ENCODE data around the gene NFKB1. TPM values are rescaled to one million over a fixed set of nuclear protein-coding genes. Genes with fewer than 3 reads are reported as not detected.
"Not testable (repeated sequence)": the region's sequence is repeated elsewhere in the genome, so short reads cannot be mapped to it uniquely, and the experiment has no call there.

The NFKB1 gene
- total RNA-seq, 1 experiment from 2014 or later, result 70.9 TPM

GRCh38 chr4:102569200-102569599, 68.0 kb downstream of the NFKB1 start:
- Mint-ChIP-seq H3K4me1 (ENCODE audit: insufficient read depth, unreplicated experiment) (peaks cover 7% of the 10 kb centered on the region), H3K36me3 (ENCODE audit: insufficient read depth, unreplicated experiment) (peaks cover 34% of the 10 kb centered on the region), H3K9me3 (ENCODE audit: unreplicated experiment) (no peaks in the 10 kb centered on the region), H3K27me3 (ENCODE audit: insufficient read depth, unreplicated experiment) (no peaks in the 10 kb centered on the region), H3K4me3 (ENCODE audit: unreplicated experiment) (no peak overlapping the region), H3K27ac (ENCODE audit: low read depth, unreplicated experiment) (peak overlapping the region; percentile 25)
- DNase-seq (ENCODE audit: unreplicated experiment), result peak; percentile 25
- CTCF ChIA-PET, result interaction anchor here (0.8 to 1.7 kb wide), 3 partner anchors 26 to 69 kb away, joined by 3 to 6 read pairs (median 5); no protein-coding TSS in a partner anchor
- no peak for TF ChIP-seq CTCF (IDR thresholded peaks at IDR 0.05; ENCODE audit: unreplicated experiment)
- POLR2A ChIA-PET, result interaction anchor here (0.5 to 3.5 kb wide), 7 partner anchors 11 to 466 kb away, joined by 3 to 32 read pairs (median 4); partner anchors contain the start of genes NFKB1 and UBE2D3
- BruUV-seq (replicated peaks), result no TSS peak
- intact Hi-C loops (cut with micrococcal nuclease), result no loop called here

GRCh38 chr4:102570211-102570610, 69.1 kb downstream of the NFKB1 start:
- Mint-ChIP-seq H3K36me3 (ENCODE audit: insufficient read depth, unreplicated experiment) (peaks cover 34% of the 10 kb centered on the region), H3K4me1 (ENCODE audit: insufficient read depth, unreplicated experiment) (peaks cover 15% of the 10 kb centered on the region)
- H3K9me3 Mint-ChIP-seq (ENCODE audit: unreplicated experiment); DNase-seq (ENCODE audit: unreplicated experiment); intact Hi-C loops (cut with micrococcal nuclease); BruUV-seq (replicated peaks); H3K27ac Mint-ChIP-seq (ENCODE audit: low read depth, unreplicated experiment); H3K4me3 Mint-ChIP-seq (ENCODE audit: unreplicated experiment); H3K27me3 Mint-ChIP-seq (ENCODE audit: insufficient read depth, unreplicated experiment): not testable (repeated sequence)
- ChIA-PET CTCF (interaction anchor here (0.7 to 1.3 kb wide), 2 partner anchors 10 to 50 kb away, joined by 3 to 4 read pairs; no protein-coding TSS in a partner anchor), POLR2A (interaction anchor here (0.8 to 3.5 kb wide), 6 partner anchors 26 to 258 kb away, joined by 3 to 32 read pairs (median 4); partner anchors contain the start of genes NFKB1 and UBE2D3)

GRCh38 chr4:102572452-102572851, 71.3 kb downstream of the NFKB1 start:
- POLR2A ChIA-PET, result interaction anchor here (0.6 to 1.0 kb wide), 2 partner anchors 26 to 220 kb away, joined by 4 read pairs; no protein-coding TSS in a partner anchor
- no peaks in the 10 kb centered on the region for H3K9me3 Mint-ChIP-seq (ENCODE audit: unreplicated experiment)
- no peak for DNase-seq (ENCODE audit: unreplicated experiment)
- CTCF ChIA-PET, result no interaction called here
- H3K4me1 Mint-ChIP-seq (ENCODE audit: insufficient read depth, unreplicated experiment), result peaks cover 22% of the 10 kb centered on the region
- intact Hi-C loops (cut with micrococcal nuclease), result no loop called here
- no peak for TF ChIP-seq CTCF (IDR thresholded peaks at IDR 0.05; ENCODE audit: unreplicated experiment)
- H3K27ac Mint-ChIP-seq (ENCODE audit: low read depth, unreplicated experiment), result no peak overlapping the region
- no peaks in the 10 kb centered on the region for H3K27me3 Mint-ChIP-seq (ENCODE audit: insufficient read depth, unreplicated experiment)
- peaks cover 22% of the 10 kb centered on the region for H3K36me3 Mint-ChIP-seq (ENCODE audit: insufficient read depth, unreplicated experiment)
- no TSS peak for BruUV-seq (replicated peaks)
- H3K4me3 Mint-ChIP-seq (ENCODE audit: unreplicated experiment), result no peak overlapping the region

DNA sequence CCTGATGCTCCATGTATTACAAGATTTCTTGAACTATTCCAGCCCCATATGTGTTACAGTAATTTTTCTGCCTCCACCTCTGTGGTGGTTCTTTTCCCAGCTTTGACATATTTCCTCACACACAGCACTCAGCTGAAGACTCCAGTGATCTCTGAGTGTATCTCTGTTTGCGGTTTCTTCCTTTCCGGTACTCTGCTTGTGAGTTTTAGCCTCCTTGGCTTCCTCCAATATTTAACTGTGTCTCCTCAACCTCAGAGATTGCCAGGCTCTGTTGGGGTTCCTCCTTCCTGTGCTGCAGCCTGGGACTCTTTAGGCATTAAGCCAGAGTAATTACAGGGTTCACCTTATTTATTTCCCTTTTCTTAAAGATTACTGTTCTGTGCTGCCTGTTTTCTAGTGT, 73.2 kb downstream of the NFKB1 start:
- DNase-seq (ENCODE audit: unreplicated experiment), result peak; percentile 49
- Mint-ChIP-seq H3K27me3 (ENCODE audit: insufficient read depth, unreplicated experiment) (no peaks in the 10 kb centered on the region), H3K4me1 (ENCODE audit: insufficient read depth, unreplicated experiment) (peaks cover 24% of the 10 kb centered on the region), H3K36me3 (ENCODE audit: insufficient read depth, unreplicated experiment) (peaks cover 30% of the 10 kb centered on the region), H3K9me3 (ENCODE audit: unreplicated experiment) (no peaks in the 10 kb centered on the region), H3K27ac (ENCODE audit: low read depth, unreplicated experiment) (peak overlapping the region; percentile 65), H3K4me3 (ENCODE audit: unreplicated experiment) (no peak overlapping the region)
- intact Hi-C loops (cut with micrococcal nuclease), result no loop called here
- ChIA-PET CTCF (interaction anchor here (1.2 kb wide), 1 partner anchor 9 kb away, joined by 4 read pairs; no protein-coding TSS in a partner anchor), POLR2A (no interaction called here)
- no peak for TF ChIP-seq CTCF (IDR thresholded peaks at IDR 0.05; ENCODE audit: unreplicated experiment)
- no TSS peak for BruUV-seq (replicated peaks)
